ENCODE data around the gene SLC16A1. TPM values are rescaled to one million over a fixed set of nuclear protein-coding genes. Genes with fewer than 3 reads are reported as not detected.

Gene SLC16A1
- total RNA-seq (2021) (328 to 381 TPM (median 374 TPM) in 3 replicates), Bru-seq, nascent RNA (percentile 98 among the genes with signal in this experiment)
- long read RNA-seq, experiment 1, full-length matches to known transcripts: 923 of 1,244 reads
- long read RNA-seq, experiment 1, partial matches to known transcripts: 185 of 1,244 reads
- long read RNA-seq, experiment 1, other reads (novel, unspliced or antisense): 136 of 1,244 reads
- long read RNA-seq, experiment 2, full-length matches to known transcripts: 299 of 624 reads
- long read RNA-seq, experiment 2, partial matches to known transcripts: 83 of 624 reads
- long read RNA-seq, experiment 2, other reads (novel, unspliced or antisense): 242 of 624 reads
- long read RNA-seq, experiment 3, transcript SLC16A1-201 (5 exons, 3,910 nt): major isoform, 287 of 338 reads
- long read RNA-seq, experiment 3, partial matches to known transcripts: 13 of 338 reads
- long read RNA-seq, experiment 3, other reads (novel, unspliced or antisense): 38 of 338 reads

- ChIA-PET CTCF (interaction anchor here (1.0 to 2.6 kb wide), 7 partner anchors 45 to 281 kb away, joined by 3 to 33 read pairs (median 5); partner anchors contain the start of genes LRIG2 and MOV10), POLR2A (interaction anchor here (0.7 to 2.6 kb wide), 6 partner anchors 26 to 117 kb away, joined by 3 to 23 read pairs (median 3); partner anchors contain the start of gene LRIG2)
- H3K4me3 Mint-ChIP-seq: peak within 1 kb of the TSS; percentile 96
- H3K4me1 Mint-ChIP-seq: peaks cover 55% of the 10 kb centered on the region
- DNase-seq (ENCODE audit: low spot score) (peak; percentile 82), ATAC-seq (peak; percentile 77)
- no peaks in the 10 kb centered on the region for H3K27me3 Mint-ChIP-seq (ENCODE audit: low read depth)
- H3K27ac Mint-ChIP-seq: peak within 1 kb of the TSS; percentile 96
- H3K36me3 Mint-ChIP-seq: peaks cover 43% of the 10 kb centered on the region
- no peaks in the 10 kb centered on the region for H3K9me3 Mint-ChIP-seq
- TF ChIP-seq ETV6 (CRISPR knock-in tag; IDR thresholded peaks at IDR 0.05) (peak; percentile 77), FOXK1 (CRISPR knock-in tag; IDR thresholded peaks at IDR 0.05) (peak; percentile 69), ZNF281 (CRISPR knock-in tag; IDR thresholded peaks at IDR 0.05) (no peak; the same call in 1 of the 2 replicates), ATF3 (CRISPR knock-in tag; conservative IDR thresholded peaks at IDR 0.05) (no peak), MAX (CRISPR knock-in tag; IDR thresholded peaks at IDR 0.05) (peak; percentile 43), EMX1 (CRISPR knock-in tag; IDR thresholded peaks at IDR 0.05) (no peak), PRRX2 (CRISPR knock-in tag; IDR thresholded peaks at IDR 0.05) (0 out of 2 replicates have a peak, but pooled peaks have one; percentile 55), IRF1 (CRISPR knock-in tag; IDR thresholded peaks at IDR 0.05) (peak; percentile 27; the same call in 1 of the 2 replicates), CBFB (CRISPR knock-in tag; IDR thresholded peaks at IDR 0.05; ENCODE audit: low read depth) (no peak), ZNF138 (CRISPR knock-in tag; conservative IDR thresholded peaks at IDR 0.05) (no peak), CTCF (IDR thresholded peaks at IDR 0.05) (no peak), NR3C1 (CRISPR knock-in tag; conservative IDR thresholded peaks at IDR 0.05; ENCODE audit: low read depth) (no peak), ZSCAN18 (CRISPR knock-in tag; IDR thresholded peaks at IDR 0.05) (no peak), ZBTB21 (CRISPR knock-in tag; IDR thresholded peaks at IDR 0.05; ENCODE audit: borderline replicate concordance) (no peak), ZNF671 (CRISPR knock-in tag; IDR thresholded peaks at IDR 0.05) (no peak), SP1 (CRISPR knock-in tag; conservative IDR thresholded peaks at IDR 0.05) (peak; percentile 72), TEAD1 (CRISPR knock-in tag; IDR thresholded peaks at IDR 0.05) (peak; percentile 47; the same call in 1 of the 2 replicates), JAZF1 (CRISPR knock-in tag; IDR thresholded peaks at IDR 0.05) (no peak), HMGXB4 (CRISPR knock-in tag; IDR thresholded peaks at IDR 0.05) (peak; percentile 82; the same call in 1 of the 2 replicates), NFYB (CRISPR knock-in tag; conservative IDR thresholded peaks at IDR 0.05; ENCODE audit: low read depth) (peak; percentile 21; the same call in 1 of the 2 replicates), MYBL2 (CRISPR knock-in tag; IDR thresholded peaks at IDR 0.05) (peak; percentile 54; the same call in 1 of the 2 replicates)
These were observed at the start of gene SLC16A1 for GRCh38 chr1:112955773-112956543. TSS of gene SLC16A1 (minus strand) at chr1:112956196. CDS start at chr1:112929308, 26,888 bp downstream.
